NCI-H1105 (cell line): Measurements from ENCODE around the gene AMOTL1.
A peak's percentile ranks its signal among the peaks of the same experiment; 100 is the strongest.
"Not testable (repeated sequence)": the region's sequence is repeated elsewhere in the genome, so short reads cannot be mapped to it uniquely, and the experiment has no call there.

ENCODE experiments used
- DNase-seq: peaks from one replicate; lab custom pipeline; 2025; lab: John Stamatoyannopoulos, UW

AMOTL1 gene

GRCh38 chr11:94821439-94821838 lies 53.3 kb downstream of the AMOTL1 start:
- DNase-seq, result no peak

DNA sequence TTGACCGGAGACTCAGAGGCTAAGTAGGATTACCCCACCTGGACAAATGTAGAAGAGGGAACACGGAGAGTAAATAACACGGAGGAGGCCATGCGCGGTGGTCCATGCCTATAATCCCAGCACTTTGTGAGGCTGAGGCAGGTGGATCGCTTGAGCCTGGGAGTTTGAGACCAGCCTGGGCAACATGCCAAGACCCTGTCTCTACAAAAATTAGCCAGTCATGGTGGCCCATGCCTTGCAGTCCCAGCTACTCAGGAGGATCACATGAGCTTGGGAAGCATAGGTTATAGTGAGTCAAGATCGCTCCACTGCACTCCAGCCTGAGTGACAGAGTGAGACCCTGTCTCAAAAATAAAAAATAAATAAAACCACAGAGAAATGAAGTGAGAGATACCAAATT lies 53.9 kb downstream of the AMOTL1 start:
- no peak for DNase-seq

- DNase-seq, result no peak
Observed at GRCh38 chr11:94823102-94823732, 55.1 kb downstream of the AMOTL1 start.

GRCh38 chr11:94825031-94825430 lies 56.9 kb downstream of the AMOTL1 start:
- DNase-seq, result no peak

- no peak for DNase-seq
Observed at GRCh38 chr11:94825481-94825880, 57.3 kb downstream of the AMOTL1 start.

DNA sequence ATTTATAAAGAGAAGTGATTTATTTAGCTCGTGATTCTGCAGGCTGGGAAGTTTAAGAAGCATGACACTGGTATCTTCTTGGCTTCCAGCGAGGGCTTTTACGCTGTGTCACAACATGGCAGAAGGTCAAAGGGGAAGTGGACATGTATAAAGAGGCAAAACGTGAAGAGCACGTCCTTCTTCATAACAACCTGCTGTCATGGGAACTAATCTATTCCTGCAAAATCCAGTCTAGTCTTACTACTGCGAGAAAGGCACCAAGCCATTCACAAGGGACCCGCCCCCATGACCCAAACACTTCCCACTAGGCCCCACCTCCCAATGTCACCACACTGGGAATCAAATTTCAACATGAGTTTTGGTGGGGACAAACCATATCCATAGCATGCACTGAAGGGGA lies 58.3 kb downstream of the AMOTL1 start:
- DNase-seq, result no peak

DNA sequence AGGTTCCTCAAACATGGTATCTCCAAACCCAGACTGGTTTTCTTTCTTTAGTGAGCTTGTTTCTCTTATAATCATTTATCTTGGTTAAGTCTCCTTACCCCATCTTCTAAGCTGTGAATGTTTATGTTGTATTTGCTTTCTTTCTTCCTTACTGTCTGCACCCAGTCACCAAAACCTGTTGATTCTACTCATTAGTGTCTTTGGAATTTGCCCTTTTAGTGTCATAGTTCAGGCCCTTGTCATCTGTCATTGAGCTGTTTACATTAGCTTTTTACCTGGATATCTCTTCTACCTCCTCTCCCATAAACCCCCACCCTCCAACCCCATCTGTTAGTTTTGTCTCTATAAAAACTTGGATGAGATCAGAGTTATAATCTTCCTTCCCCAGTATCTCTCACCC lies 59.9 kb downstream of the AMOTL1 start:
- DNase-seq, result no peak

DNA sequence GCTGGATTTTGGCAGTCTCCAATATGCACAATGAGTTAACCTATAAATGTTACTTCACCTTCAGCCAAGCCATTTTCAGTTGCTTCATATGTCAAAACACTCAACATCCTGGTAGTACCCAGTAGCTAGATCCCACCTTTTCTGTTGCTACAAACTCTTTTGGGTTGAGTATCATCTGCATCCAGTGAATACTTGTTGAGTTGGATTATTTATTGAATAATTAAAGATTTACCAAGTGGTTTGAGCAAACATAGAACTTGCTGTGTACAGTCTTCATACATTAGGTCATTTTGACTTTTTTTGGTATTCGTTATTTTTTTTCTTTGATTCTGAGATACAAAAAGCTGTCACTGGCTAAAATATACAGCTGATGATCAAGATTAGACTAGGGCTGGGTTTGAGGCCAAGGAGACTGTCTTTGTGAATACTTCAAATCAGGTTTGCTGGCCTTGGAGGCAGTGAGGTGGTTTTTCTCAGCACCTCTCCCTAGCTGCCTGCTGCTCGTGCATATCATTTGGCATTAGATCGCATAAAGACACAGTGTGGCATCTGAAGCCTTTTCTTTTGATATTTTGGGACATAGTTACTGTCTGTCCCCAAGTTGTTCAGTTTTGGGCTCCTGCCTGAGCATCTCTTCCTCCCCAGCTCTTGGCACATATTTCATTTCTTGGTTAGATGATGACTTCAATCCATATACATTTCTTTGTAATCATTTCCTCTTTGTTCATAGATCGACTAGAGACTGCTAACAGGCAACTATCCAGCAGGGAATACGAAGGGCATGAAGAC lies 62.8 kb downstream of the AMOTL1 start:
- no peak for DNase-seq

- DNase-seq, result no peak
Observed at GRCh38 chr11:94831529-94831928, 63.4 kb downstream of the AMOTL1 start.

GRCh38 chr11:94832604-94833235 lies 64.6 kb downstream of the AMOTL1 start:
- no peak for DNase-seq

- no peak for DNase-seq
Observed at GRCh38 chr11:94834911-94835593, 66.9 kb downstream of the AMOTL1 start.

DNA sequence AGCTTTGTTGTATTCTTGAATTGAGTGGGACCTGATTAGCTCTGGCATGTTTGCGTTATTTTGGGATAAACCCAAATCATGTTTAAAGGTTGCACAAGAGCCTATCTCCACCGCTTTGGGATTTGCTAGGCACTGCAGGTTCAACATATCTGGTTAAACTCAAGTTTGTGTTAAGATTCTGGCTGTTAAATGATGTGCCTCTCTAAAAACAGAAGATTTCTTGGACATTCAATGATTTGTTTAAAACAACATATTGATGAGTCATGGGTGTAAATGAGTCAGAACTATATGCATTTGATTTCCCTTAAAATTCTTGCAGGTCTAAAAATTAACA lies 67.4 kb downstream of the AMOTL1 start:
- no peak for DNase-seq

DNA sequence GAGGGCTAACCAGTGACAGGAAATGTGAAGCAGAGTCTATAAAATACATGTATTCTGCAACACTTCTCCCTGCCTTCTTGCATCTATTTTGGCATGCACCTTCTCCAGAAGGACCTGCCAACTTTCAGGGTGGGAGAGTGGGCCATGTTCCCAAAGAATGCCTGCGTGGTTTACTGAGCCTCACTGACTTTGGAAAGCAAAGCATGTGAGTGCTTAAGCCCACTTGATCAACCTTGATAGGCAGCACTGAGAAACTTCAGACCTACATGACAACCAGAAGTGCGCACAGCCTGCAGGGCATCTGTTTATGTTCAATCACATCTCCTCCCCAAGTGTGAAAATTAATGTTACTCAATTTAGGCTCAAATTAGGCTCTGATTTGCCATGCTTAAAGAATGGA lies 69.2 kb downstream of the AMOTL1 start:
- no peak for DNase-seq

- no peak for DNase-seq
Observed at GRCh38 chr11:94838027-94838731, 70.0 kb downstream of the AMOTL1 start.

DNA sequence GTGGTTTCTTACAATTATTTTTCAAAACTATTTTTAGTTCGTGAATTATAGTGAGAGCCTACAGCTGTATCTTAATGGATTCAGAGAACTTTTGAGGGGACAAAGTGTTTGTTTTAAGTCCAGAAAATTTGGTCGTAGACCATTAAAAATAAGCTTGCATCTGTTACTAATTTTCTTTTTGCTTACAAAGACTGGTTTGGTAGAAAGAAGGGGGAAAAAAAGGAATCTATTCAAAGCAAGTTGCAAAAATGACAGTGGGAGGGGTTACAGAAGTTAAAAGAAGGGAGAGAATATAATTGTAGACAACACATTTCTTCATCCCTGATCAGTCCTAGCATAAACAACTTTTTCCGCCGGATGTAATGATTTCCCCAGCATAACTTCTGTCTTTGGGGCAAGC lies 72.1 kb downstream of the AMOTL1 start:
- no peak for DNase-seq

- DNase-seq, result no peak
Observed at GRCh38 chr11:94844031-94844430, 75.9 kb downstream of the AMOTL1 start.

- no peak for DNase-seq
Observed at GRCh38 chr11:94845622-94846021, 77.5 kb downstream of the AMOTL1 start.

- DNase-seq, result no peak
Observed at GRCh38 chr11:94849839-94850238, 81.7 kb downstream of the AMOTL1 start.

DNA sequence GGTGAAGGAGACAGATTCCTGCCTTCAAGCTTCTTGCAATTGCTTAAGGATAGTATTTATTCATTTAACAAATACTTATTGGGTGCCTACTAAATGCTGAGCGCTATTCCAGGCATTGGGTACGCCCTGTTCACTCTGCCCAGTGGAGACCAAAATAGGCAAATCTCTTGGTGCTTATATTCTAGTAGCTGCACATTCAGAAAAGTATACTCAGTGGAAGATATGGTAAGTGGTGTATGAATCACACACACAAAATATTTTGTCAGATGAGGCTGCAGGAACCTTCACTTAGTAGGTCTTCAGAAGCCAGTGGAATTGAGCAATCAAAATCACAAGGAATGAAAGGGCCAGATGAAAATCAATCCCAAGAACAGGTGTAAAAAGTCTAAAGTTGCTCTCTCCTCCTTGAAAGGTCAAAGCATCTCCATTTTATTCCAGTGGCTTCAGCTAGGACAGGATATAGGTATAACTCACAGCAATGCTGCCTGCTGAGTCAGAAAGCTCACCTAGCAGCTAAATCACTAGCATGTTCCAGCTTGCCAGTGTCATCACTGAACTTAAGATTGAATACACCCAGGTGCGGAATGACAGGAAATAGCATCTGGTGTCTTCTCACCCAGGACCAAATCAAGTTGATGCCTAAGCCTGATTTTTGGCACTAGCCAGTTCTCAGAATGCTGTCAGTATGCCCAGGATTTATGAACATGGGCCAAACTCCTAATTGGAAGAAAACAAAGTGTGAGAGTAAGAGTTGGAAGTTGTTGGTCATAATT lies 83.9 kb downstream of the AMOTL1 start:
- peak; percentile 12 for DNase-seq

DNA sequence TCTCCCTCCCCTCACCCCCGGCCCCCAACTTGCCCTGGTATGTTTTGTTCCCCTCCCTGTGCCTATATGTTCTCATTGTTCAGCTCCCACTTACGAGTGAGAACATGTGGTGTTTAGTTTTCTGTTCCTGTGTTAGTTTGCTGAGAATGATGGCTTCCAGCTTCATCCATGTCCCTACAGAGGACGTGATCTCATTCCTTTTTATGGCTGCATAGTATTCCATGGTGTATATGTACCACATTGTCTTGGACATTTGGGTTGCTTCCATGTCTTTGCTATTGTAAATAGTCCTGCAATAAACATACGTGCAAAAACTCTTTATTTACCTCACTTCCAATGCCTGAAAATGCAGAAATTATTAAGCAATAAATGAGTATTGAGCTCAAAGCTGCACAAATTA lies 85.1 kb downstream of the AMOTL1 start:
- DNase-seq, result not testable (repeated sequence)

DNA sequence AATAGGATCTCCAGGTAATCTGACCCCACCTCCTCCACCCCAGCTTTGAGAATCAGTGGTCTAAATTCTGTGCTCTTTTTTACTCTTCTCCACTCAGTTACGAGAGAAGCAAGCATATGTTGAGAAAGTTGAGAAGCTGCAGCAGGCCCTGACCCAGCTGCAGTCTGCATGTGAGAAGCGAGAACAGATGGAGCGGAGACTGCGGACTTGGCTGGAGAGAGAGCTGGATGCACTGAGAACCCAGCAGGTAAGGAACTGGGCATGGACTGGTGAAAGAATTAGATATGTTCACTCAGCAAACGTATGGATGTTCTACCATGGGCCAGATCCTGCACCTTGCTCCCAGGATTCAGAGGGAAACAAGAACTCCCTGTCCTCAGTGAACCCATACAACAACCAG lies 85.7 kb downstream of the AMOTL1 start:
- no peak for DNase-seq
